Measurements from ENCODE around the gene THRB. TPM values are rescaled to one million over a fixed set of nuclear protein-coding genes. Genes with fewer than 3 reads are reported as not detected.
A peak's percentile ranks its signal among the peaks of the same experiment; 100 is the strongest.

The THRB gene
- total RNA-seq, 6 experiments from 2014 or later = 14.5 to 29.5 (median 17.3) TPM

DNA sequence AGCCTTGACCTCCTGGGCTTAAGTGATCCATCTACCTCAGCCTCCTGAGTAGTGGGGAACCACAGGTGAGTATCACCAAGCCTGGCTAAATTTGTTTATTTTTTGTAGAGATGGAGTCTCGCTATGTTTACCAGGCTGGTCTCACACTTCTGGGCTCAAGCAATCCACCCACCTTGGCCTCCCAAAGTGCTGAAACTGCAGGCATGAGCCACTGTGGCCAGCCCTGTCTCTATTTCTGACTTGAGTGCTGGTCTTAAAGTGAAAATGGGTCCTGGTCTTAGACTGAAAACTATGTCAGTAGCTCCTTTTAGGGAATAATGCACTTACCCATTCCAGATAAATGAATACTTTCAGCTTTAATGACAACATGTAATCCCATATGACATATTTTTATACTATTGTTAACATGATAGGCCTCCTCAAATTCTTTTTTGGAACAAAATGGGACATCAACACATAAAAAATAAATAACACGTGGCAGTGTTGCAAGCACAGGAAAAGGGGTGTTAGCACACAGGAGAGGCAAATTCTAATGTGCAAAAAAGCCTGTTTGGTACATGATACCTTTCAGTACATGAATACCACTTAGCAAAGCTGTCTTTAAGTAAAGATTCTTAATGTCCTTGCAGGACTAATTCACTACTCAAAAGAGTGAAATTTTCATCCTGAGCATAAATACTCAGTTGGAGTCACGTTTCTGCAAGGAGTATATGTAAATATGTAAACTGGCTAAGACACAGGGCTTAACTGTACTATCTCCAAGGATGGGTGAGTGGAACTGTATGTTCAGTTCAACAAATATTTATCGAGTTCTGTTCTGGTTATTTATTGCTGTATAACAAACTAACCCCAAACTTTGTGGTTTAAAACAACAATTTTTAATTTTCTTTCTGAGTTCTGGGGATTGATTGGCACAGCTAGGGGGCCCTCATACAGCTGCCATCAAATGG lies 354.9 kb downstream of the THRB start:
- peak in 2 of 4 donors; percentile 17 to 18 for ATAC-seq
- H3K27me3 ChIP-seq = no peaks in the 10 kb centered on the region
- H3K9me3 ChIP-seq = no peaks in the 10 kb centered on the region
- DNase-seq = no peak
- 36% methylated on average over 3 of the region's 4 CpGs for WGBS (ENCODE audit: insufficient coverage, low coverage, low lambda C conversion rate, missing lambda C conversion rate)
- no peak for TF ChIP-seq POLR2A (IDR thresholded peaks at IDR 0.05)
- TF ChIP-seq, protein P1, sequence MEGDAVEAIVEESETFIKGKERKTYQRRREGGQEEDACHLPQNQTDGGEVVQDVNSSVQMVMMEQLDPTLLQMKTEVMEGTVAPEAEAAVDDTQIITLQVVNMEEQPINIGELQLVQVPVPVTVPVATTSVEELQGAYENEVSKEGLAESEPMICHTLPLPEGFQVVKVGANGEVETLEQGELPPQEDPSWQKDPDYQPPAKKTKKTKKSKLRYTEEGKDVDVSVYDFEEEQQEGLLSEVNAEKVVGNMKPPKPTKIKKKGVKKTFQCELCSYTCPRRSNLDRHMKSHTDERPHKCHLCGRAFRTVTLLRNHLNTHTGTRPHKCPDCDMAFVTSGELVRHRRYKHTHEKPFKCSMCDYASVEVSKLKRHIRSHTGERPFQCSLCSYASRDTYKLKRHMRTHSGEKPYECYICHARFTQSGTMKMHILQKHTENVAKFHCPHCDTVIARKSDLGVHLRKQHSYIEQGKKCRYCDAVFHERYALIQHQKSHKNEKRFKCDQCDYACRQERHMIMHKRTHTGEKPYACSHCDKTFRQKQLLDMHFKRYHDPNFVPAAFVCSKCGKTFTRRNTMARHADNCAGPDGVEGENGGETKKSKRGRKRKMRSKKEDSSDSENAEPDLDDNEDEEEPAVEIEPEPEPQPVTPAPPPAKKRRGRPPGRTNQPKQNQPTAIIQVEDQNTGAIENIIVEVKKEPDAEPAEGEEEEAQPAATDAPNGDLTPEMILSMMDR (IDR thresholded peaks at IDR 0.05) = no peak
- no peak overlapping the region for H3K27ac ChIP-seq
- peaks cover 0 to 10% (median 0%) of the 10 kb centered on the region in 4 donors for H3K4me1 ChIP-seq
- H3K36me3 ChIP-seq = peaks cover 0 to 17% (median 2%) of the 10 kb centered on the region in 4 donors
- intact Hi-C loops (cut with DNase I) = no loop called here
- H3K4me3 ChIP-seq = no peak overlapping the region

- ATAC-seq (no peak), DNase-seq (no peak)
- H3K27ac ChIP-seq = no peak overlapping the region
- H3K9me3 ChIP-seq = no peaks in the 10 kb centered on the region
- 75% methylated on average over 1 of the region's 1 CpG for WGBS (ENCODE audit: insufficient coverage, low coverage, low lambda C conversion rate, missing lambda C conversion rate)
- peaks cover 0 to 17% (median 2%) of the 10 kb centered on the region in 4 donors for H3K36me3 ChIP-seq
- intact Hi-C loops (cut with DNase I) = no loop called here
- no peak overlapping the region for H3K4me3 ChIP-seq
- no peaks in the 10 kb centered on the region for H3K27me3 ChIP-seq
- peaks cover 0 to 10% (median 0%) of the 10 kb centered on the region in 4 donors for H3K4me1 ChIP-seq
- TF ChIP-seq POLR2A (IDR thresholded peaks at IDR 0.05) = no peak
- TF ChIP-seq, protein P1 (IDR thresholded peaks at IDR 0.05) = no peak
Measured at GRCh38 chr3:24138876-24139256, 355.8 kb downstream of the THRB start.

DNA sequence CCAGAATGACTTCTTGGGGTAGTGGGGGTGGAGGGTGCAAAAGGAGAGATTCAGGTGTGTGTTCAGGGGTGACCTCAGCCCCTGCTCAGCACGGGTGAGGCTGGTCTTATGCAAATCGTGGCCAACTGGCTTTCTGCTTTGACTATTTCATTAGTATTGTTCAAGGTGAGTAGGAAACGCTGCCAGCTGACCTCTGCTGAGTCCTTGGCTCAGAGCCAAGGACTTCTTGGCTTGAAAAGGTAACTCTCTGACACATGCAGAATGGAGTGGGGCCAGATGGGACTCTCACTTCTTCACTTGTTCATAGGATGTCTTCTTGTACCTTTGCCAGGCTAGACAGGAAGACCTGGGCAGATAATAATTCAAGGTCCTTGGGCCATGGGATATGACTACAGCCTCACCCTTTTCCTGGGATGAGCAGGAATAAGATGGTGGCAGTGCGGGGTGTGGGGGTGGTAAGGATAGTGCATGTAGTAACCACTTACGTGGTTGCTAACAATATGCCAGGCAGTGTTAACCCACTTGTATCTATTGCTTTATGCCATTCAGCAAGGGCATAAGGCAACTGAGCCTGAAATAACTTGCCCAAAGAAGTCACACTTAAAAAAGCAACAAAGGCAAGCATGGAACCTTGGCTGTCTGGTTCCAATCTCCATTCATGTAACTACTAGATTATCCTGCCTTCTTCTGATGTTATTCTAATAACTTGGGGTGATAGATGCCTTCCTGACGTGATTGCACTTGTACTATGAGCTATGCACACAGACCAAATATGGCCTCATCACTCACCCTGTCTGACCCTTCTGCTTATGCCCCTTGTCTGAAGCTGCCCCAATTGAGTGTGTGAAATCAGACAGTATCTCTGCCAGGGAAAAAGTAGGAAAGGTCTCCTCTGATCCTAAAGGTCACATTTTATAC lies 356.4 kb downstream of the THRB start:
- whole genome bisulfite sequencing (ENCODE audit: insufficient coverage, low coverage, low lambda C conversion rate, missing lambda C conversion rate) = 65% methylated on average over 4 of the region's 6 CpGs
- intact Hi-C loops (cut with DNase I) = no loop called here
- peaks cover 0 to 14% (median 2%) of the 10 kb centered on the region in 4 donors for H3K36me3 ChIP-seq
- DNase-seq (peak in 1 of 3 donors; percentile 71), ATAC-seq (peak; percentile 78 to 92 (median 88))
- H3K27ac ChIP-seq = no peak overlapping the region
- H3K4me1 ChIP-seq = peaks cover 0 to 10% (median 0%) of the 10 kb centered on the region in 4 donors
- no peaks in the 10 kb centered on the region for H3K27me3 ChIP-seq
- no peaks in the 10 kb centered on the region for H3K9me3 ChIP-seq
- TF ChIP-seq, protein P1 (IDR thresholded peaks at IDR 0.05) = no peak
- no peak for TF ChIP-seq POLR2A (IDR thresholded peaks at IDR 0.05)
- no peak overlapping the region for H3K4me3 ChIP-seq

DNA sequence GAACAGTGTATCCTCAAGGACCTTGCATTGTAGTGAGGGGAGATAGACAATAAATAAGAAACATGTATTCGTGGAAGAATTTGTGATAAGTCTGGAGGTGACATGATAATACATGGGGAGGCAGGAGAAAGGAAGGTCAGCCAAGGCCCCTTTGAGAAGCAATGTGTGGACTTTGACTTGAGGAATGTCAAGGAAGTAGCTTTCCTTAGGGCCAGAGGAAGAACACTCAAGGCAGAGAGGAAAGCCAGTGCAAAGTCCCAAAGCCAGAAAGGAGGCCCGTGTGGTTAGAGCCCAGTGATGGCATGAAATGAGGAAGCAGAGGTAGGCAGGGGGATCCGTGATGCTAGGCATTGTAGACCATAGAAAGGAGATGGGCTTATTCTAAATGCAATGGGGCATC lies 357.3 kb downstream of the THRB start:
- 92% methylated on average over 3 of the region's 3 CpGs for WGBS (ENCODE audit: insufficient coverage, low coverage, low lambda C conversion rate, missing lambda C conversion rate)
- no peaks in the 10 kb centered on the region for H3K9me3 ChIP-seq
- peaks cover 0 to 10% (median 0%) of the 10 kb centered on the region in 4 donors for H3K4me1 ChIP-seq
- no peak overlapping the region for H3K4me3 ChIP-seq
- DNase-seq (no peak), ATAC-seq (no peak)
- TF ChIP-seq, protein P1 (IDR thresholded peaks at IDR 0.05) = no peak
- TF ChIP-seq POLR2A (IDR thresholded peaks at IDR 0.05) = no peak
- intact Hi-C loops (cut with DNase I) = no loop called here
- H3K27me3 ChIP-seq = no peaks in the 10 kb centered on the region
- peaks cover 0 to 14% (median 2%) of the 10 kb centered on the region in 4 donors for H3K36me3 ChIP-seq
- no peak overlapping the region for H3K27ac ChIP-seq
